Measurements from ENCODE around the gene CDYL2.
"Not testable (repeated sequence)": the region's sequence is repeated elsewhere in the genome, so short reads cannot be mapped to it uniquely, and the experiment has no call there.

The CDYL2 gene

GRCh38 chr16:80751167-80751566 is 53.2 kb downstream of the CDYL2 start:
- no peak for FAIRE-seq
- no peak for DNase-seq (ENCODE audit: insufficient read length, low spot score)

- DNase-seq (ENCODE audit: insufficient read length, low spot score) (no peak), FAIRE-seq (no peak)
Measured at GRCh38 chr16:80746231-80746630, 58.2 kb downstream of the CDYL2 start.

- FAIRE-seq (no peak), DNase-seq (ENCODE audit: insufficient read length, low spot score) (no peak)
Measured at GRCh38 chr16:80744856-80745255, 59.5 kb downstream of the CDYL2 start.

- FAIRE-seq (no peak), DNase-seq (ENCODE audit: insufficient read length, low spot score) (no peak)
Measured at GRCh38 chr16:80743772-80744171, 60.6 kb downstream of the CDYL2 start.

- DNase-seq (ENCODE audit: insufficient read length, low spot score), result no peak
- FAIRE-seq, result no peak
Measured at GRCh38 chr16:80743273-80743672, 61.1 kb downstream of the CDYL2 start.

- no peak for FAIRE-seq
- DNase-seq (ENCODE audit: insufficient read length, low spot score), result no peak
Measured at GRCh38 chr16:80742331-80742730, 62.1 kb downstream of the CDYL2 start.

GRCh38 chr16:80741724-80742123 is 62.7 kb downstream of the CDYL2 start:
- FAIRE-seq (no peak), DNase-seq (ENCODE audit: insufficient read length, low spot score) (no peak)

- DNase-seq (ENCODE audit: insufficient read length, low spot score) (no peak), FAIRE-seq (no peak)
Measured at GRCh38 chr16:80739523-80739922, 64.9 kb downstream of the CDYL2 start.

- DNase-seq (ENCODE audit: insufficient read length, low spot score) (no peak), FAIRE-seq (no peak)
Measured at GRCh38 chr16:80738521-80738920, 65.9 kb downstream of the CDYL2 start.

GRCh38 chr16:80735846-80736245 is 68.6 kb downstream of the CDYL2 start:
- no peak for FAIRE-seq
- DNase-seq (ENCODE audit: insufficient read length, low spot score), result no peak

- FAIRE-seq, result no peak
Measured at GRCh38 chr16:80733407-80733806, 71.0 kb downstream of the CDYL2 start.

GRCh38 chr16:80731915-80732314 is 72.5 kb downstream of the CDYL2 start:
- DNase-seq (ENCODE audit: insufficient read length, low spot score) (no peak), FAIRE-seq (no peak)

More at GRCh38 chr16:80733407-80733806, 71.0 kb downstream of the CDYL2 start:
- DNase-seq (ENCODE audit: insufficient read length, low spot score), result no peak

- FAIRE-seq; DNase-seq (ENCODE audit: insufficient read length, low spot score): not testable (repeated sequence)
Measured at GRCh38 chr16:80727066-80727763, 77.2 kb downstream of the CDYL2 start.

GRCh38 chr16:80725566-80726162 is 78.7 kb downstream of the CDYL2 start:
- no peak for DNase-seq (ENCODE audit: insufficient read length, low spot score)
- FAIRE-seq, result no peak

GRCh38 chr16:80723981-80724380 is 80.4 kb downstream of the CDYL2 start:
- no peak for DNase-seq (ENCODE audit: insufficient read length, low spot score)
- no peak for FAIRE-seq

- DNase-seq (ENCODE audit: insufficient read length, low spot score), result no peak
- FAIRE-seq, result no peak
Measured at GRCh38 chr16:80723091-80723490, 81.3 kb downstream of the CDYL2 start.

GRCh38 chr16:80720804-80721371 is 83.5 kb downstream of the CDYL2 start:
- FAIRE-seq, result no peak

GRCh38 chr16:80719573-80719972 is 84.8 kb downstream of the CDYL2 start:
- no peak for FAIRE-seq
- DNase-seq (ENCODE audit: insufficient read length, low spot score), result no peak

More at GRCh38 chr16:80720804-80721371, 83.5 kb downstream of the CDYL2 start:
- DNase-seq (ENCODE audit: insufficient read length, low spot score), result no peak

- FAIRE-seq (no peak), DNase-seq (ENCODE audit: insufficient read length, low spot score) (no peak)
Measured at GRCh38 chr16:80718480-80719220, 85.7 kb downstream of the CDYL2 start.

- FAIRE-seq (no peak), DNase-seq (ENCODE audit: insufficient read length, low spot score) (no peak)
Measured at GRCh38 chr16:80717611-80718010, 86.8 kb downstream of the CDYL2 start.

GRCh38 chr16:80716564-80717139 is 87.7 kb downstream of the CDYL2 start:
- DNase-seq (ENCODE audit: insufficient read length, low spot score), result no peak
- FAIRE-seq, result no peak

Measured in GM19239 (cell line).